K562 (cell line): Measurements from ENCODE around the gene OR2H2. TPM values are rescaled to one million over a fixed set of nuclear protein-coding genes. Genes with fewer than 3 reads are reported as not detected.

Experiments used
- ATAC-seq: fragments of 200-7000 bp; cut with Tn5 transposase; 3 replicates; pipeline ENCODE4 v1.9.1; 2020; ENCODE audit warnings: moderate library complexity
- BruUV-seq: library from RNA; stranded (reverse); fragments of 400-500 nt; replicated peaks from 2 replicates; lab custom pipeline; 2021; lab: Mats Ljungman, UMichigan
- CTCF ChIA-PET: fragments of 300-600 bp; formaldehyde crosslinking; extraction: SDS; loops from one replicate; lab custom pipeline; 2021; ENCODE audit warnings: low intra/inter-chr PET ratio; lab: Yijun Ruan, JAX
- POLR2A ChIA-PET: fragments of 300-600, 350-650 bp; sonication (Branson Sonifier 250); formaldehyde crosslinking; extraction: SDS; loops from one replicate; lab custom pipeline; 2021; ENCODE audit warnings: antibody characterized with exemption, inconsistent platforms; lab: Yijun Ruan, JAX
- DNase-seq, 4 experiments: peaks; one replicate each; pipeline versions ENCODE4 v3.0.0 to v3.0.0-alpha.2; 2011 to 2018; ENCODE audit warnings: low spot score in 3 of 4, mixed read lengths in 3 of 4; ENCODE audit errors: extremely low read depth in 1 of 4
- FAIRE-seq: peaks from 2 replicates; lab custom pipeline; 2011; peaks lifted over from hg19 to GRCh38; lab: Jason Lieb, UNC
- H2AFZ ChIP-seq: 2 replicates; pipeline ENCODE4 v1.6.0; 2011; ENCODE audit warnings: low read depth, low read length, control low read depth, inconsistent platforms
- H3K27ac ChIP-seq: fragments of 200-600 bp; 3 replicates; pipeline ENCODE4 v1.8.0; 2011; ENCODE audit warnings: low read depth, mild to moderate bottlenecking, control low read depth, inconsistent platforms, low read length, moderate library complexity, mixed read lengths; ENCODE audit errors: extremely low read depth
- H3K27me3 ChIP-seq, 2 experiments: fragments of 300-600 bp in 1 of 2; 2 replicates in 1 of 2; 3 replicates in 1 of 2; pipeline versions ENCODE4 v1.6.0 to v1.8.0; 2011; ENCODE audit warnings: inconsistent platforms in 2 of 2, low read length in 2 of 2, mild to moderate bottlenecking in 1 of 2, mixed read lengths in 1 of 2, moderate library complexity in 1 of 2; ENCODE audit not compliant: control insufficient read depth in 2 of 2, insufficient read depth in 2 of 2
- H3K36me3 ChIP-seq: fragments of 300-600 bp; 3 replicates; pipeline ENCODE4 v1.8.0; 2011; ENCODE audit warnings: mild to moderate bottlenecking, low read length, inconsistent platforms; ENCODE audit not compliant: control insufficient read depth, insufficient read depth
- H3K4me1 ChIP-seq, 2 experiments: fragments of 200-600 bp in 1 of 2; replicated peaks in 1 of 2; 2 replicates in 1 of 2; 3 replicates in 1 of 2; pipeline versions ENCODE4 v1.5.1 to v1.8.0; 2011; ENCODE audit warnings: inconsistent platforms in 2 of 2, low read length in 2 of 2, mild to moderate bottlenecking in 1 of 2, mixed read lengths in 1 of 2, moderate library complexity in 1 of 2; ENCODE audit not compliant: control insufficient read depth in 2 of 2, insufficient read depth in 2 of 2
- H3K4me2 ChIP-seq: 2 replicates; pipeline ENCODE4 v1.6.1; 2011; ENCODE audit warnings: low read length, control low read depth, inconsistent platforms, mixed read lengths; ENCODE audit not compliant: insufficient read depth
- H3K4me3 ChIP-seq: fragments of 200-600 bp; sonication (generic), shearing (Covaris generic); 2 replicates; pipeline ENCODE4 v1.5.1; 2016; ENCODE audit warnings: control low read depth, inconsistent platforms
- H3K79me2 ChIP-seq: fragments of 200-600 bp; 3 replicates; pipeline ENCODE4 v1.8.0; 2011; ENCODE audit warnings: low read length, inconsistent platforms; ENCODE audit not compliant: control insufficient read depth, insufficient read depth
- H3K9ac ChIP-seq, 2 experiments: 2 replicates each; pipeline versions ENCODE4 v1.6.0 to v1.6.1; 2011; ENCODE audit warnings: low read depth in 2 of 2, low read length in 2 of 2, control low read depth in 1 of 2, inconsistent platforms in 1 of 2, mild to moderate bottlenecking in 1 of 2, mixed read lengths in 1 of 2; ENCODE audit not compliant: insufficient read depth in 1 of 2
- H3K9me1 ChIP-seq: one replicate; pipeline ENCODE4 v1.6.0; 2011; ENCODE audit warnings: inconsistent platforms, mild to moderate bottlenecking, low read length, moderate library complexity; ENCODE audit not compliant: control insufficient read depth, insufficient read depth
- H3K9me3 ChIP-seq: replicated peaks from 2 replicates; pipeline ENCODE4 v1.5.1; 2011; ENCODE audit warnings: low read depth, low read length, inconsistent platforms; ENCODE audit not compliant: control insufficient read depth, insufficient read depth
- H4K20me1 ChIP-seq: replicated peaks from 2 replicates; pipeline ENCODE4 v1.6.1; 2011; ENCODE audit warnings: low read length, inconsistent platforms, mixed read lengths; ENCODE audit not compliant: control insufficient read depth, insufficient read depth
- SPI1 ChIP-seq: IDR thresholded peaks from 2 replicates; pipeline ENCODE4 v1.6.1; 2011; ENCODE audit warnings: low read depth, low read length, control low read depth, borderline replicate concordance
- WGBS: fragments of 100-300 bp; shearing (Covaris generic); methylation state at CpG from one replicate; pipeline ENCODE4 v1.1.6; 2016; ENCODE audit warnings: low coverage, mixed read lengths; ENCODE audit not compliant: insufficient coverage; ENCODE audit errors: missing lambda C conversion rate; 5-methylcytosine and 5-hydroxymethylcytosine counted together
- in situ Hi-C: fragments of 300-500 bp; cut with MboI; formaldehyde crosslinking; loops from 4 replicates; pipeline ENCODE4 v1.15.0; 2018; ENCODE audit warnings: inconsistent platforms, mixed read lengths
- intact Hi-C: fragments of 100-400 bp; cut with micrococcal nuclease; formaldehyde crosslinking; loops from 2 replicates; pipeline ENCODE4 v1.14.2; 2022
- polyA plus RNA-seq, 8 experiments: library from polyadenylated mRNA; depleted of rRNA in 4 of 8; stranded (reverse) in 5 of 8; unstranded in 3 of 8; fragments of >200 nt; fragmentation: Nextera tagmentation in 2 of 8; fragmentation: Illumina TruSeq in 1 of 8; extraction: Ambion mirVana in 2 of 8; extraction: Trizol in 1 of 8; gene quantifications; 2 replicates each; pipeline versions ENCODE4 v1.2.1 to v1.2.3, GENCODE V29; 2011 to 2014; ENCODE audit warnings: inconsistent platforms in 1 of 8, missing spikeins in 1 of 8
- total RNA-seq, 7 experiments: library from RNA; depleted of rRNA in 6 of 7; stranded (reverse); fragments of >200 nt in 6 of 7; fragmentation: Illumina TruSeq in 2 of 7; extraction: Trizol in 2 of 7; gene quantifications; 2 replicates each; pipeline versions ENCODE4 v1.2.1 to v1.2.3, GENCODE V29; 2011 to 2021; ENCODE audit warnings: low replicate concordance in 1 of 7
- TF ChIP-seq, protein P1 (sequence below), 3 experiments: IDR thresholded peaks in 2 of 3; conservative IDR thresholded peaks in 1 of 3; 2 replicates each; pipeline ENCODE4 v1.5.1; 2011 to 2012; ENCODE audit warnings: low read length in 3 of 3, mild to moderate bottlenecking in 3 of 3, control low read depth in 2 of 3, improper control_type of control experiment in 1 of 3, inconsistent platforms in 1 of 3, low read depth in 1 of 3, mixed read lengths in 1 of 3, moderate library complexity in 1 of 3; ENCODE audit not compliant: insufficient read depth in 2 of 3
- TF ChIP-seq, protein P2 (sequence below): sonication (generic); formaldehyde crosslinking; IDR thresholded peaks from 2 replicates; pipeline ENCODE4 v1.8.1; 2023; ENCODE audit warnings: mild to moderate bottlenecking, missing genetic modification reagents

Gene OR2H2
- total and polyA plus RNA-seq, 9 of the 15 experiments (the other 6 are each of a cell fraction or from before 2014, with no cell fraction given) = not detected

- in situ Hi-C loops = no loop called here
- H3K36me3 ChIP-seq = no peaks in the 10 kb centered on the region
- no peak overlapping the region for H3K4me3 ChIP-seq
- ATAC-seq = no peak
- no peak overlapping the region for H2AFZ ChIP-seq
- no peak overlapping the region for H3K9ac ChIP-seq
- BruUV-seq = no TSS peak
- no peak overlapping the region for H3K27ac ChIP-seq
- FAIRE-seq = no peak
- ChIA-PET CTCF (no interaction called here), POLR2A (no interaction called here)
- no peak for TF ChIP-seq SPI1
- TF ChIP-seq, protein P1, sequence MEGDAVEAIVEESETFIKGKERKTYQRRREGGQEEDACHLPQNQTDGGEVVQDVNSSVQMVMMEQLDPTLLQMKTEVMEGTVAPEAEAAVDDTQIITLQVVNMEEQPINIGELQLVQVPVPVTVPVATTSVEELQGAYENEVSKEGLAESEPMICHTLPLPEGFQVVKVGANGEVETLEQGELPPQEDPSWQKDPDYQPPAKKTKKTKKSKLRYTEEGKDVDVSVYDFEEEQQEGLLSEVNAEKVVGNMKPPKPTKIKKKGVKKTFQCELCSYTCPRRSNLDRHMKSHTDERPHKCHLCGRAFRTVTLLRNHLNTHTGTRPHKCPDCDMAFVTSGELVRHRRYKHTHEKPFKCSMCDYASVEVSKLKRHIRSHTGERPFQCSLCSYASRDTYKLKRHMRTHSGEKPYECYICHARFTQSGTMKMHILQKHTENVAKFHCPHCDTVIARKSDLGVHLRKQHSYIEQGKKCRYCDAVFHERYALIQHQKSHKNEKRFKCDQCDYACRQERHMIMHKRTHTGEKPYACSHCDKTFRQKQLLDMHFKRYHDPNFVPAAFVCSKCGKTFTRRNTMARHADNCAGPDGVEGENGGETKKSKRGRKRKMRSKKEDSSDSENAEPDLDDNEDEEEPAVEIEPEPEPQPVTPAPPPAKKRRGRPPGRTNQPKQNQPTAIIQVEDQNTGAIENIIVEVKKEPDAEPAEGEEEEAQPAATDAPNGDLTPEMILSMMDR (IDR thresholded peaks at IDR 0.05 in 2 of 3, conservative IDR thresholded peaks at IDR 0.05 in 1 of 3; ENCODE audit: insufficient read depth in 2 of 3, low read depth in 1 of 3, low read length in 3 of 3) = 0 out of 6 replicates have a peak, but pooled peaks of 1 of the 3 experiments have one; percentile 27
- TF ChIP-seq, protein P2, sequence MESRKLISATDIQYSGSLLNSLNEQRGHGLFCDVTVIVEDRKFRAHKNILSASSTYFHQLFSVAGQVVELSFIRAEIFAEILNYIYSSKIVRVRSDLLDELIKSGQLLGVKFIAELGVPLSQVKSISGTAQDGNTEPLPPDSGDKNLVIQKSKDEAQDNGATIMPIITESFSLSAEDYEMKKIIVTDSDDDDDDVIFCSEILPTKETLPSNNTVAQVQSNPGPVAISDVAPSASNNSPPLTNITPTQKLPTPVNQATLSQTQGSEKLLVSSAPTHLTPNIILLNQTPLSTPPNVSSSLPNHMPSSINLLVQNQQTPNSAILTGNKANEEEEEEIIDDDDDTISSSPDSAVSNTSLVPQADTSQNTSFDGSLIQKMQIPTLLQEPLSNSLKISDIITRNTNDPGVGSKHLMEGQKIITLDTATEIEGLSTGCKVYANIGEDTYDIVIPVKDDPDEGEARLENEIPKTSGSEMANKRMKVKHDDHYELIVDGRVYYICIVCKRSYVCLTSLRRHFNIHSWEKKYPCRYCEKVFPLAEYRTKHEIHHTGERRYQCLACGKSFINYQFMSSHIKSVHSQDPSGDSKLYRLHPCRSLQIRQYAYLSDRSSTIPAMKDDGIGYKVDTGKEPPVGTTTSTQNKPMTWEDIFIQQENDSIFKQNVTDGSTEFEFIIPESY = peak; percentile 80
- H3K4me2 ChIP-seq = no peak overlapping the region
- H4K20me1 ChIP-seq = no peaks in the 10 kb centered on the region
- H3K4me1 ChIP-seq = peaks cover 0 to 8% of the 10 kb centered on the region in 2 experiments; a peak in 1 of 5 replicates
- H3K9me3 ChIP-seq = no peaks in the 10 kb centered on the region
- WGBS = 51% methylated on average over 68 of the region's 83 CpGs
- intact Hi-C loops = no loop called here
- no peaks in the 10 kb centered on the region for H3K79me2 ChIP-seq
- DNase-seq = no peak
- H3K9me1 ChIP-seq = no peaks in the 10 kb centered on the region
- H3K27me3 ChIP-seq = peaks cover 14 to 33% of the 10 kb centered on the region in 2 experiments; a peak in 4 of 5 replicates
Observed at GRCh38 chr6:29553268-29554057, 31.5 kb upstream of the OR2H2 start.
